ENCODE data around the gene PDE4D.

- TF ChIP-seq EZH2 (IDR thresholded peaks at IDR 0.05; ENCODE audit: insufficient read depth, poor library complexity, severe bottlenecking) (no peak), EZH2phosphoT487 (IDR thresholded peaks at IDR 0.05; ENCODE audit: insufficient read depth, low read depth) (no peak)
Observed at GRCh38 chr5:59416026-59416425, 477.5 kb downstream of the PDE4D start.

Data from GM23248 (cell line).